ENCODE results near the gene NBAS. TPM values are rescaled to one million over a fixed set of nuclear protein-coding genes. Genes with fewer than 3 reads are reported as not detected.

Gene NBAS
- total and polyA plus RNA-seq, 10 of the 15 experiments (the other 5 are each of a cell fraction or from before 2014, with no cell fraction given): 4.3 to 32.7 (median 20.8) TPM

GRCh38 chr2:15492773-15493325 lies 68.3 kb downstream of the NBAS start:
- intact Hi-C loops (cut with micrococcal nuclease; ENCODE audit: unreplicated experiment) (no loop called here), in situ Hi-C loops (cut with MboI) (no loop called here)
- Histone ChIP-seq H4K20me1 (ENCODE audit: control insufficient read depth, insufficient read depth) (no peaks in the 10 kb centered on the region), H2AFZ (ENCODE audit: control insufficient read depth, low read depth, low read length) (no peak overlapping the region), H3K36me3 (ENCODE audit: control insufficient read depth in 2 of 2, insufficient read depth in 2 of 2, low read length in 1 of 2) (no peaks in the 10 kb centered on the region), H3K9ac (ENCODE audit: control insufficient read depth, insufficient read depth, low read length) (no peak overlapping the region), H3K79me2 (ENCODE audit: control insufficient read depth, insufficient read depth, low read length) (no peaks in the 10 kb centered on the region), H3K27ac (ENCODE audit: control insufficient read depth, insufficient read depth) (no peak overlapping the region), H3K9me3 (replicated peaks; ENCODE audit: control insufficient read depth, insufficient read depth, low read length) (no peaks in the 10 kb centered on the region), H3K4me2 (ENCODE audit: control insufficient read depth, insufficient read depth) (no peak overlapping the region), H3K4me3 (no peak overlapping the region), H3K27me3 (replicated peaks in 1 of 2; ENCODE audit: control insufficient read depth in 2 of 2, insufficient read depth in 2 of 2, low read length in 1 of 2) (no peaks in the 10 kb centered on the region), H3K4me1 (ENCODE audit: control insufficient read depth, insufficient read depth, low read length) (no peaks in the 10 kb centered on the region)
- no TSS peak for BruUV-seq (replicated peaks)
- FAIRE-seq: no peak
- ChIA-PET POLR2A (no interaction called here), SMC1A (ENCODE audit: uncharacterized antibody, unreplicated experiment) (no interaction called here), CTCF (no interaction called here), RAD21 (ENCODE audit: unreplicated experiment) (no interaction called here)
- TF ChIP-seq RCOR1 (conservative IDR thresholded peaks at IDR 0.05; ENCODE audit: low read depth, low read length): no peak
- TF ChIP-seq TAF1 (IDR thresholded peaks at IDR 0.05; ENCODE audit: borderline replicate concordance, low read depth, low read length): no peak
- no peak for TF ChIP-seq IKZF1 (conservative IDR thresholded peaks at IDR 0.05)
- TF ChIP-seq CBX3 (IDR thresholded peaks at IDR 0.05; ENCODE audit: borderline replicate concordance, low read depth): no peak
- TF ChIP-seq HDGF (IDR thresholded peaks at IDR 0.05): no peak
- TF ChIP-seq CHD2 (IDR thresholded peaks at IDR 0.05; ENCODE audit: borderline replicate concordance, low read depth, low read length): no peak
- no peak for TF ChIP-seq ATF3 (IDR thresholded peaks at IDR 0.05; ENCODE audit: borderline replicate concordance, extremely low read depth, low read depth, low read length)
- no peak for TF ChIP-seq ZBTB4 (CRISPR knock-in tag; IDR thresholded peaks at IDR 0.05)
- TF ChIP-seq CTCF (IDR thresholded peaks at IDR 0.05 in 2 of 3, conservative IDR thresholded peaks at IDR 0.05 in 1 of 3; ENCODE audit: control insufficient read depth in 2 of 3, extremely low read depth in 1 of 3, insufficient read depth in 1 of 3, low read depth in 3 of 3, low read length in 3 of 3): no peak
- TF ChIP-seq ZNF274 (IDR thresholded peaks at IDR 0.05; ENCODE audit: insufficient read depth, insufficient read length): no peak
- no peak for TF ChIP-seq NRF1 (conservative IDR thresholded peaks at IDR 0.05; ENCODE audit: low read depth, low read length)
- no peak for TF ChIP-seq SMAD5 (IDR thresholded peaks at IDR 0.05; ENCODE audit: low read depth)
- no peak for TF ChIP-seq STAT3 (IDR thresholded peaks at IDR 0.05; ENCODE audit: low read depth, low read length)
- no peak for TF ChIP-seq ZNF207 (IDR thresholded peaks at IDR 0.05; ENCODE audit: borderline replicate concordance)
- TF ChIP-seq YY1 (IDR thresholded peaks at IDR 0.05; ENCODE audit: low read depth, low read length): no peak
- no peak for TF ChIP-seq MEF2A (IDR thresholded peaks at IDR 0.05; ENCODE audit: insufficient read depth, low read depth, low read length)
- no peak for DNase-seq (ENCODE audit: low read depth, low spot score)
- 50% methylated on average over 4 of the region's 4 CpGs for WGBS (ENCODE audit: insufficient coverage, insufficient replicate concordance, low lambda C conversion rate, missing lambda C conversion rate)
- no peak for ATAC-seq

Data from GM12878 (cell line).